AG10803 (cell line): ENCODE results near the gene DYNC1LI2.
"Not testable (repeated sequence)": the region's sequence is repeated elsewhere in the genome, so short reads cannot be mapped to it uniquely, and the experiment has no call there.

ENCODE experiments used
- DNase-seq: peaks from one replicate; pipeline ENCODE4 v3.0.0; 2010; ENCODE audit warnings: low read depth
- H3K4me3 ChIP-seq: 2 replicates; pipeline ENCODE4 v1.5.1; 2011; ENCODE audit warnings: mild to moderate bottlenecking, low read length, control low read depth
- CTCF ChIP-seq: conservative IDR thresholded peaks from 2 replicates; pipeline ENCODE4 v1.5.1; 2011; ENCODE audit warnings: mild to moderate bottlenecking, low read length, control low read depth, inconsistent platforms

Gene DYNC1LI2

DNA sequence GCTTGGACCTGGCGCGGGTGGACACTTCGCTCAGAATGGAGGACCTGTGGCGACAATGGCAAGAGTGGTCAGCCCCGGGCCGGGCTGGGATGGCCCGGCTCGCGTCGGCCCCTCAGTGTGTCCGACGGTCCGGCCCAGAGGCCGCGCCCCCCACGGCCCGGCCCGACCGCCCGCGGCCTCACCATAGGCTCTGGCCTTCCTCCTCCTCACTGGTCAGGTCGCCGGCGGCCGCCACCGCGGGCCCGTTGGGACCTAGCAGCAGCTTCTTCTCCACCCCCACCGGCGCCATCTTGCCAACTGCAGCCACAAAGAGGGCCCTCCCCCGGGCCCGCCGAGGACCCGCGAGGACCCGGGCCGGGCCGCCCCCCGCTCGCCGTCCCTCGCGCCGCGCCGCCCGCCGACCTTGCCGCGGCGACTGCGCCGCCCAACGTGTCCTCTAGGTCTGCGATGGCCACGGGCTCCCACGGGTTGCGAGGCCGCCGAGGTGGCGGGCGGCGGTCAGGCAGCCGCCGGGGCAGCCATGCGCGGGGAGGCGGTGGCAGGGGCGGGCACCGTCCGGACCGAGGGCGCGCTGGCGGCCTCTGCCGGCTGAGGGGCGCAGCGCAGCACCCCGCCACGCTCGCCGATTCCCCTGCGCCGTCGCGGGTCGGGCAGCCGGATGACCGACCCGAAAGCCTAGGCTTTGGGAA lies at the start of gene DYNC1LI2:
DYNC1LI2 (minus strand) TSS at position 307 of the 689 bp plus-strand sequence; CDS start at position 289, 18 bp downstream.
- DNase-seq: peak; percentile 73
- peak within 1 kb of the TSS; percentile 94 for H3K4me3 ChIP-seq
- TF ChIP-seq CTCF: peak; percentile 42; the same call in 1 of the 2 replicates

DNA sequence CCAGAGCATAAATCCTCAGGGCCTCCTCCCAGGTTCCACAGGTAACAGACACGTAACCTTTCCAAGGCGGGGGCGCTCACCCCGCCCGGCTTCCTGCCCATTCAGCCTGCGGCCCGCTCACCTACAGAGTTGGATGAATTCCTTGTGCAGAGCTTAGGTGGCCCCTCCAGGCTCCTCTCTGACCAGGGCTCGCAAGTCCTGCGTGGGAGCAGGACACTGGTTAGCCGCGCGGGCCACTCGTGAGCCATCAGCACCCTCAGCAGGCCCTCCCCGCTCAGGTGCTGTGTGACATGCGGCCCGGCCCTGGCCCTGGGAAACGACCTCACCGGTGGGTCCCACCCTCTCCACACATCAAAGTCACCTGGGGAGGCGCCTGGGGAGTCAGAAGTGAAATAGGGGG lies 49.4 kb upstream of the DYNC1LI2 start:
- no peak for DNase-seq
- TF ChIP-seq CTCF: no peak
- H3K4me3 ChIP-seq: no peak overlapping the region

DNA sequence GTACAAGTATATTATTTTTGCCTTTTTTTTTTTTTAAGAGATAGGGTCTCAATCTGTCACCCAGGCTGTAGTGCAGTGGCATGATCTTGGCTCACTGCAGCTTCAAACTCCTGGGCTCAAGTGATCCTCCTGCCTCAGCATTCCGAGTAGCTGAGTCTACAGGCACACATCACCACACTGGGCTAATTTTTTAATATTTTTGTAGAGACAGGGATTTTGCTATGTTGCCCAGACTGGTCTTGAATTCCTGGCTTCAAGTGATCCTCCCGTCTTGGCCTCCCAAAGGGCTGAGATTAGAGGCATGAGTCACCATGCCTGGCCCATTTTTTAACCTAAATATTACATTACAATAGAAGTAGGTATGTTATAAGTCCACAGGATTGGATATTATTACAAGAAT lies 46.8 kb upstream of the DYNC1LI2 start:
- H3K4me3 ChIP-seq: no peak overlapping the region
- no peak for TF ChIP-seq CTCF
- peak; percentile 36 for DNase-seq

GRCh38 chr16:66793984-66794383 lies 42.6 kb upstream of the DYNC1LI2 start:
- H3K4me3 ChIP-seq, DNase-seq: not testable (repeated sequence)

- no peak for TF ChIP-seq CTCF
- no peak for DNase-seq
These were observed 38.8 kb upstream of the DYNC1LI2 start for GRCh38 chr16:66790130-66790733.

DNA sequence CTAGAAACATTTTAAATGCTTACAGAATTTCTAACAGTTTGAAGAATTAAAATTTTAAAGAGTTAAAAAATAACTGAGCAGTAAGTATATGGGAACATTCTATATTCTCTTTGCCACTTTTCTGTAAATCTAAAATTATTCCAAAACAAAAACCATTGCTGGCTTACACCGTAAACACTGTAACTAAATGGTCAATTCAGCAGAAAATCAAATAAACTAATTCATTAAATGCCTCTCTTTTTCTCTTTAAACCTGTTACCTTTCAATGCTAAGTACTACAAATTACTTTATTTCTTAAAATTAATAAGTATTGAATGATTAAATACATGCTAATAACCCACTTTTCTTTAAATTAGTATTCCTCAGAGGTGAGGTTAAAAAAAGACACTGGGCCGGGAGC lies 36.0 kb upstream of the DYNC1LI2 start:
- H3K4me3 ChIP-seq: no peak overlapping the region
- TF ChIP-seq CTCF: no peak
- DNase-seq: no peak

More at GRCh38 chr16:66790130-66790733, 38.8 kb upstream of the DYNC1LI2 start:
- H3K4me3 ChIP-seq: no peak overlapping the region

DNA sequence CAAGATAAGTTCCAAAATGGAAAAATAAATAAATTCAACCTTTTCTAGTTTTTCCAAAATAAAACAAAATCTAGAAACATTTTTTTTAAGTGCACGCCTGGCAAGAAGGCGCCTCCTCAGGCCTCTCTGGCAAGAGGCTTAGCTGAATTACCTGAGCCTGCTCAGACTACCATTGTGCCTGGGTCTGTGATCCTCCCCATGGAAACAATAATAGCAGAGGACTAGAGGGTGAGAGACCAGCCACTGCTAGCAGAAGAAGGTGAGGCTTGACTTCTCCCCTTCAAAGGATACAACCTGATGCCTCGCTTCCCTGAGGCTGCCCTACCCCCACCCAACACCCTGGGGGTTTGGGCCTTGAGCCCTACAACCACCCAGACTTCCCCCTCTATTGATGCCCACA lies 35.1 kb upstream of the DYNC1LI2 start:
- DNase-seq: no peak
- no peak for TF ChIP-seq CTCF
- no peak overlapping the region for H3K4me3 ChIP-seq
